GM18526 (cell line): ENCODE results near the gene WNT9B.

Experiments
- POLR2A ChIP-seq: IDR thresholded peaks from 3 replicates; pipeline ENCODE4 v1.6.1; 2011; ENCODE audit not compliant: insufficient read length; ENCODE audit errors: extremely low read depth

Gene WNT9B

DNA sequence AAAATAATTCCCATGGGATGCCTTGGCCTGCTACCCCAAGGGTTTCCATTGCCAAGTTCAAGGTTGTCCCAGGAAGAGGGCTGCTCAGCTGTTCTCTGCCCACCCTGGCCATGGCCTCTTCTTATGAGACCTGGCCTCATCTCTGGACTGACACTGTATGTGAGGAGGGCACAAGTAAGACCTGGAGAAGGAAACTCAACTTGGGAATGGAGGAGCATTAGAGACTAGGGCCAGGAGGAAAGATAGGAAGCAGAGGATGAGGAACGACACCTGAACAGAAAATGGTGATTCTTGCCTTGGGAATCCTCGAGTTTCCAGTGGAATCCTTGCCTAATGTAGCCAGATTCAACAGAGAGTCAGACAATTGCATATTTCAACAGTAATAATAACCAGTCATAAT, 47.0 kb downstream of the WNT9B start:
- no peak for TF ChIP-seq POLR2A

DNA sequence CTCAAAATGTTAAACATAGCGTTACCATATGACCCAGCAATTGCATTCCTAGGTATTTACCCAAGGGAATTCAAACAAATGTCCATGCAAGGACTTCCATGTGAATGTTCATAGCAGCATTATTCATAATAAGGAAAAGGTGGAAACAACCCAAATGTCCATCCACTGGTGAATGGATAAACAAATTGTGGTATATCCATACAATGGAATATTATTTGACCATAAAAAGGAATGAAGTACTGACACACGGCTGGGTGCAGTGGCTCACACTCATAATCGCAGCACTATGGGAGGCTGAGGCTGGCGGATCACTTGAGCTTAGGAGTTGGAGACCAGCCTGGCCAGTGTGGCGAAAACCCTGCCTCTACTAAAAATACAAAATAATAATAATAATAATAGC, 47.5 kb downstream of the WNT9B start:
- no peak for TF ChIP-seq POLR2A

DNA sequence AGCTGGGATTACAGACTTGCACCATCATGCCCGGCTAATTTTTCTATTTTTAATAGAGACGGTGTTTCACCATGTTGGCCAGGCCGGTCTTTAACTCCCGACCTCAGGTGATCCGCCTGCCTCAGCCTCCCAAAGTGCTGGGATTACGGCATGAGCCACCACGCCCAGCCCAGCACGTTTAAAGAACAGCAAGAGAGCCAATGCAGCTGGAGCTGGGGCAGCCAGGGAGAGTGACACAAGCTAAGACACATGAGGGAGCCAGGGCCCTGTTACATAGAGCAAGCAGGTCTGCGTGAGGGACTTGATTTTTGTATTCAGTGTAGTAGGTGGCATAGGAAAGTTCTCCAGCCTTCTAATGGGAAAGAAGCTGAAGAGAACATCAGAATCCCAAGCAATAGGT, 49.9 kb downstream of the WNT9B start:
- TF ChIP-seq POLR2A = no peak

DNA sequence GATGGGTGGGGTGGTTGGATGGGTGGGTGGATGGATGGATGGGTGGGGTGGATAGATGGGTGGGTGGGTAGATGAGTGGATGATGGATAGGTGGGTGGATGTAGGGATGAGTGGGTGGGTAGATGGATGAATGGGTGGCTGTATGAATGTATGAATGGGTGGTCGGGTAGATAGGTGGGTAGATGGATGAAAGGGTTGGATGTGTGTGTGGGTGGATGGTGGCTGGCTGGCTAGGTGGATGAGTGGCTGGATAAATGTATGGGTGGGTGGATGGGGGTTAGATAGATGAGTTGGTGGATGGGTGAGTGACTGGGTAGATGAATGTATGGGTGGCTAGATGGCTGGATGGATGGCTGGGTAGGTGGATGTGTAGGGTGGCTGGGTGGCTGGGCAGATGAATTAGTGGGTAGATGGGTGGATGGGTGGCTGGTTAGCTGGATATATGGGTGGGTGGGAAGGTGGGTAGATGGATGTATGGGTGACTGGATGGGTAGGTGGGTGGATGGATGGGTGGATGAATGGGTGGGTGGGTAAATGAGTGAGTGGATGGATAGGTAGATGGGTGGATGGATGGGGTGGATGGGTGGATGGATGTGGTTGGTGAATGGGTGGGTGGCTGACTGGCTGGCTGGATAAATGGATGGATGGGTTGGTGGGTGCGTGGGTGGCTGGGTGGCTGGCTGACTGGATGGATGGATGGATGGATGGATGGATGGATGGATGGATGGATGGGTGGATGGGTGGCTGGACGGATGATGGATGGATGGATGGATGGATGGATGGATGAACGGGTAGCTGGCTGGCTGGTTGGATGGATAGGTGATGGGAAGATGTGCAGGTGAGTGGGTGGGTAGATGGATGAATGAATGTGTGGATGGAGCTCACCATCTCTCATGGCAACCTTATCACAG, 52.6 kb downstream of the WNT9B start:
- no peak for TF ChIP-seq POLR2A

DNA sequence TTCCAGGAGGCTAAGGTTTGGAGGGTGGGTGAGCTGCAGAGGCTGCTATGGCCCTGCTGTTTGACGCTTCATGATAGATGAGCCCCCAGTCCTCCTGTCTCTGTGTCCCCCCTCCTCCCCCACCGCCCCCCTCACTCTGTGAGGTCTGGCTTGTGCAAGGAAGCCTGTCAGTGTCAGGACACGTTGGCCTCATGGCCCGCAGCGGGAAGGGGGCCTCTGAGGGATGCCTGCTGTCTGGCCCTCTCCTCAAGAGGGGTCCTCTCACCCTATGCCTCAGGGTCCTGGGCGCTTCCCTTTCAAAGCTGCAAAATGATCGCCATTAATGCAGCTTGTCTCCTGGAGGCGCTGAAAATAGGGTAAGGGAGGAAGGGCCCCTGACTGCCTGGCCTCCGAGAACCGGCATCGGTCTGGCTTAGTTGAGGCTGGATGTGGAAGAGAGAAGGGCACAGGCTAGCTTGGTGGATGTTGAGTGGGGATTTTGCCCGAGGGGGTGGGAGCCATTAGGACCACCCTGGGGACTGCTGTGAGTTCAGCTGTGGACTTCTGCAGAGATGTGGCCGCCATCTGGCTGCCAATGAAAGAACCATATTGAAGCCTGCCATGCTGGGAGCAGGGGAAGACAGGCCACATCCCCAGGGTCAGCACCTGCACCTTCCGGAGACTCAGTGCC, 56.8 kb downstream of the WNT9B start:
- no peak for TF ChIP-seq POLR2A

DNA sequence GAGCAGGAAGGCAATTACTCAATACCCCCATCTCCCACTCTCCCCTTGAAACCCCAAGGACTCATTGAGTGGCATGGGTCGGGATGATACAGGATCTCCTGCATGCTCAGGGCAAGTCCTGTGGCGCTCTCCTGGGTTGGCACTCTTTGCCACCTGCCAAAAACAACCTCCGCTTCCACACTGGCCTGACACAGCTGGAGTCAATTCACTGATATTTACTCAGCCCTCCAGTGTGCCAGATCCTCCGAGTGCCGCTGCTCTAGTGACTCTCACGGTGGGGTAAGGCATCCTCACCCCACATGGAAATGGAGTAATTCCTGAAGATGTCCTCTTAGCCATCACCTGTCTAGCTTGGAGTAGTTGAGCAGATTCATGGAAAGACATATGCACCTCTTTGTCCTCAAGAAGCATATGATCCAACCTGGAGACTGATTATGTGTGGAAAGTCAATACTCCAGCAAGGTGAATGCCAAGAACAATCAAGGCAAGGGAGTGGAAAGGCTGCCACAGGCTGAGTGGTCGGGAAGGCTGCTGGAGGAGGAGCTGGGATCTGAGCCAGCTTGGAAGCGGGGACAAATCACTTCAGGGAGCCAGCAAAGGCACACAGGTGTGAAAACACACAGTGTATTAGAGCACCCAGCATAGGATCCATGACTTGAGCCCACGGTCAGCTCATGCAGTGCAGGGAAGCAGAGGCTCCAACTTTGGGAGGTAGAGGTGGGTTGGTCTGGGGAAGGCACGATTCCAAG, 59.0 kb downstream of the WNT9B start:
- TF ChIP-seq POLR2A = no peak

DNA sequence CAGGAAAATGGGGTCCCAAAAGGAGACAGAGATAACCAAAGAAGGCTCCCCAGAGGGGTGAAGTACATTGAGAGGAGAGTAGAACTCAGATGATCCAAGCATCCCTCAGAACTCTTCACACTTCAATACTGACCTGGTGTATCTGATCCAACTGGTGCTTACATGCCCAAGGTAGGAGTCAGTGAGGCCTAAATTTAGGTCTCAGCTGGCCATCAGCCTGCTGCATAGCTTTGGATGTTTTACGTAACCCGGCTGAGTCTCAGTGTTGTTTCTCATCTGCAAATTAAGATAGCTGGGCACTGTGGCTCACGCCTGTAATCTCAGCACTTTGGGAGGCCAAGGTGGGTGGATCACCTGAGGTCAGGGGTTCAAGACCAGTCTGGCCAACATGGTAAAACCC, 59.9 kb downstream of the WNT9B start:
- no peak for TF ChIP-seq POLR2A

DNA sequence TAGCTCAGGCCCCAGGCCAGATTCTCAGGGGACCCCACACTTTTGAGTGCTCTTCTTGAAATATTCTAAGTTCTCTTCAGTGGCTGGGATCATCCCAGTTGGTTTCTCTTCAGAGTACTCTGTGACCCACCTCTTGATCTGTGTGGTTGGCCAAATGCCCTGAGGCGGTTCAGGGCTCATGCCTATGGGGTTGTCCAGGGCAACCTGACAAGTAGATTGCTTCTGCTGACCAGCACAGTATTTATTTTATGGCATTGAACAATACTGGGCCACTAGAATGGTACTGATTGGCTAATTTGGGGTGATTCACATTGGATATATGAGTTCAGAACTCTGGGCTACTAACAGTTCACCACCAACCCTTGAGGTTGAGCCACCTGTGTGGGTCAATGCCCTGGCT, 64.2 kb downstream of the WNT9B start:
- no peak for TF ChIP-seq POLR2A

DNA sequence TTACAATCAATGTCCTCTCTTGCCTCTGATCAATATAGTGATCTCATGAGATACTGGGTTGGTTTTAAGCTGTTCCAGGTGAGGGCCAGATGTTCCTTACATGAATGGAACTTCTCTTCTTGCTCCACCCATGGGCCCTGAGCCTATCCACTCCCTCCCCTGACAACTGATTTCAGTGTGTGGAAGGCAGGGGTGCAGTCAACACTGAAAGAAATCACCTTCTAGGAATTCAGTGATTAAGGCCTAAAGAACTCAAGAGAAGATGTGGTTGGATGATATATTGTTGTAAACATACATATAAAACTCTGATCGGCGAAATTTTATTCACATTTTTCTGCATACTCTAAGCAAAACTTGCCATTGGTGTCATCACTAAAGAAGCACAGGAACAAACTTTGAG, 64.8 kb downstream of the WNT9B start:
- TF ChIP-seq POLR2A = no peak

DNA sequence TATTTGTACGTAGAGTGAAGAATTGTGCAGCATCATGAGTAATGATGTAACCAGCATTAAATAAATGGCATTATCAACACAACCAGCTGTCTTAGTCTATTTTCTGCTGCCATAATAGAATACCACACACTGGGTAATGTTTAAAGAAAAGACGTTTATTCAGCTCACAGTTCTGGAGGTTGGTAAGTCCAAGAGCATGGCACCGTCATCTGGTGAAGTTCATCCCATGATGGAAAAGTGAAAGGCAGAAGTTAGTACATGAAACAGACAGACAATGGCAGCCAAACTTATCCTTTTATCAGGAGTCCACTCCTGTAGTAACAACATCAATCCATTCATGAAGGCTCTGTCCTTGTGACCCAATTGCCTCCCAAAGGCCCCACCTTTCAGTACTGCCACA, 65.2 kb downstream of the WNT9B start:
- no peak for TF ChIP-seq POLR2A

DNA sequence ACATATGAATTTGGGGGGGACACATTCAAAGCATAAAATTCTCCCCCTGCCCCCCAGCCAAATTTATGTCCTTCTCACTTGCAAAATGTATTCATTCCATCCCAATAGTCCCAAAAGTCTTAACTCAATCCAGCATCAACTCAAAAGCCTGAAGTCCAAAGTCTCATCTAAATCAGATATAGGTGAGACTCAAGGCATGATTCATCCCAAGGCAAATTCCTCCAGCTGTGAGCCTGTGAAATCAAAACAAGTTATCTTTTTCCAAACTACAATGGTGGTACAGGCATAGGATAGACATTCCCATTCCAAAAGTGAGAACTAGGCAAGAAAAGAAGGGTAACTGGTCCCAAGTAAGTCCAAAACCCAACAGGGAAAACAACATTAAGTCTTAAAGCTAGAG, 65.7 kb downstream of the WNT9B start:
- TF ChIP-seq POLR2A = no peak

DNA sequence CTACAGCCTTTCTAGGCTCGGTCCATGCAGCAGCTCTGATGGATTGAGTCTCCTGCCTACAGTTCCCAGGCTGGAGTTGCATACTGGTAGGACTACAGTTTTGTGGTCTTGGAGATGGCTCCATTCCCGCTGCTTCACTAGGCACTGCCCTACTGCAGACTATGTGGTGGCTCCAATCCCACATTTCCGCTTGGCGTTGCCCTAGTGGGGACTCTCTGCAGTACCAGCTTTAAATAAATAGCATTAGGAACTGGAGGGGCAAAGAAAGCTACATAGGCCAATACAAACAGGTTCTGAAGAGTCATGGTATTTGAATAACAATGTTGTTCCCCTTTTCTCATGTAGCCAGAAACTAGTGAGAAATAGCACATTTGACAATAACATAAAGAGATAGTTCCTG, 66.1 kb downstream of the WNT9B start:
- TF ChIP-seq POLR2A = no peak

DNA sequence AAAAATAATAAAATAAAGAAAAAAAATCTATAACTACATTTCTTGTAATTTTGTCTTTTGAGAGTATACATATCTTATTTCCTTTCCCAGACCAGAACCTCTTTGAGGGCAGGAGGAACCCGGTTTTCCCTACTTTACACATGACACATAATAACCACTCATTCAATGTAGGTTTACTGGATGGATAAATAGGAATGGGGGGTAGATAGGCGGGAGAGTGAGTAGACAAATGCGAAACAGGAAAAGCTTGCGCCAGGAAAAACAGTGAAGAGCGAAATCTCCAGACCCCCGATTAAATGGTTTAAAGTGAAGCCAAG, 71.1 kb downstream of the WNT9B start:
- no peak for TF ChIP-seq POLR2A

DNA sequence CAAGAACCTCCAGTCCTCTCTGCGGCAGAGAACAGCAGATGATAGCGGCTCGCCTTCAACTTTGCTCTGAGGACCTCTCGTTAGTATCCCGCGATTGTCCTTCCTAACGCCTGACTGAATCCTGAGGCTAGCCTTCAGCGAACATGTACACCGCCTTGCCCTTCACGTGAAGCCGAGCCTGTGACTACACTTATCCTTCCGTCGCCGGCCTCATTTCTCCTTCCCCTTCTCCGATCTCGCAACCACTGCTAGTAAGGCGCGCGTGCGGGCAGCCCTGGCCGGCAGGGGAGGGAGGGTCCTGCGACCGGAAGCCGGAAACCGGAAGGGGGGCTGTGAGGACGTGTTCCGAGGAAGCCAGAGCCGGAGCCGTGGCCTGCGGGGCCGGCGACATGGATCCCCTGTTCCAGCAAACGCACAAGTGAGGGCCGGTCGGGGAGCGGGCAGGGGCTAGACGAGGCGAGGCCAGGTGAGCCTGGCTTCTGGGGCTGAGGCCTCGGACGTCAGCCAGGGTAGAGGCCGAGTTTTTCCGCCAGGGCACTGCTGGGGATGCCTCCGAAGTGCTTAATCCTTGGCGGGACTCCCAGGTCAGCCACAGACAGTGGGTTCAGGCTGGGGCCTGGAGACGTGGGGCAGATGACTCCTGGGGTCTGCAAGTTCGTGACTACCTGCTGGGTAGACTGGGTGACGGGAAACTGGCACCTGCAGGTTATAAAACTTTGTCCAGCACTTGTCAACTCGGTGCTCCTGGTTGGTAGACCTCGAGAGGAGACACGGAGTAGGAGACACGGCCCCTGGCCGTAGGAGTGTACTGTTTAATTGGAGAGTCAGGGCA, 71.6 kb downstream of the WNT9B start, which contains the start of gene GOSR2:
TSS of gene GOSR2 (plus strand) at position 357 of the 832 bp plus-strand sequence. CDS start at position 390, 33 bp downstream.
- TF ChIP-seq POLR2A = peak; percentile 93

DNA sequence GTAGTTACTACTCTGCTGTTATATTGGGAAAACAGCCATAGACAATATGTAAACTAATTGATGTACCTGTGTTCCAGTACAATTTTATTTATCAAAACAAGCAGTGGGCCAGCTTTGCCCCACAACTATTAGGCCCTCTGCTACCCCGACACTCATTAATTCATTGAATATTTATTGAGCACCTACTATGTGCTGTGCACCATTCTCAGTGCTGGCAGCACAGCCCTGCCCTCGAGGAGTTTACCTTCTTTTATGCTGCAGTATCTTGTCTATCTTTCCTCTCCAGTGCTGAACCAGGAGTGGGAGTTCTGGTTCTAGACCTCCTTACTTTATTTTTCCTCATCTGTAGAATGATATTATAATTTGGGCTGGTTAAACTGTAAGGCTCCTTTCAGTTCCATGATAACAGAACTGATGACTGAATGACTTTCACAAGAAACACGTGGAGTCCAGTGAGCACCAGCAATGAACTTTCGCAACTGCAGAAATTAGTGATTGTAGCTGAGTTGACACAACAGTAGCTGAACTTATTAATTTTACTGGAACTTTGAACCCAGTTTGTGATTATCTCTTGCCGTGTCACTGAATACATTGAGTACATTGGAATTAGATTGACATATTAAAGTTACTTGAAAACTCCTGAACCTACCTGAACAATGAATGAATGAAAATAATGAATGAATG, 73.9 kb downstream of the WNT9B start:
- no peak for TF ChIP-seq POLR2A
